Measurements from ENCODE around the gene TNKS1BP1. TPM values are rescaled to one million over a fixed set of nuclear protein-coding genes. Genes with fewer than 3 reads are reported as not detected.

Gene TNKS1BP1
- total and polyA plus RNA-seq, 2 of the 8 experiments (the other 6 are each of a cell fraction or from before 2014, with no cell fraction given): 50.0 to 122 TPM

GRCh38 chr11:57358991-57359390 is 34.2 kb upstream of the TNKS1BP1 start:
- H2BK20ac ChIP-seq (ENCODE audit: low read length): no peak overlapping the region
- no peak for TF ChIP-seq CBX8 (IDR thresholded peaks at IDR 0.05; ENCODE audit: borderline replicate concordance, low read depth, low read length)
- no peak for TF ChIP-seq MAX (IDR thresholded peaks at IDR 0.05)
- TF ChIP-seq NANOG (IDR thresholded peaks at IDR 0.05; ENCODE audit: insufficient read depth, low read depth, low read length, poor library complexity, severe bottlenecking): no peak
- no peak for TF ChIP-seq USF2 (IDR thresholded peaks at IDR 0.05; ENCODE audit: low read length)
- TF ChIP-seq RFX5 (IDR thresholded peaks at IDR 0.05; ENCODE audit: borderline replicate concordance, low read depth, low read length): no peak
- no peak for TF ChIP-seq CTBP2 (IDR thresholded peaks at IDR 0.05; ENCODE audit: borderline replicate concordance, insufficient read depth, insufficient read length, low read length)
- TF ChIP-seq EP300 (IDR thresholded peaks at IDR 0.05; ENCODE audit: borderline replicate concordance in 1 of 2, low read depth in 2 of 2, low read length in 2 of 2): no peak
- TF ChIP-seq EZH2 (IDR thresholded peaks at IDR 0.05; ENCODE audit: low read depth, low read length, severe bottlenecking): no peak
- TF ChIP-seq NRF1 (IDR thresholded peaks at IDR 0.05; ENCODE audit: low read depth, low read length): no peak
- TF ChIP-seq RAD21 (IDR thresholded peaks at IDR 0.05 in 1 of 2, conservative IDR thresholded peaks at IDR 0.05 in 1 of 2; ENCODE audit: low read depth in 2 of 2, low read length in 2 of 2): no peak
- TF ChIP-seq EGR1 (IDR thresholded peaks at IDR 0.05; ENCODE audit: borderline replicate concordance, low read depth, low read length): no peak

More at GRCh38 chr11:57358991-57359390, 34.2 kb upstream of the TNKS1BP1 start:
- no peaks in the 10 kb centered on the region for H3K79me1 ChIP-seq (ENCODE audit: low read depth, low read length)
- no peak overlapping the region for H3K56ac ChIP-seq (replicated peaks; ENCODE audit: insufficient read length, low read depth, low read length)
- H3K4ac ChIP-seq (replicated peaks; ENCODE audit: insufficient read length, low read depth, low read length): no peak overlapping the region
- H4K91ac ChIP-seq (replicated peaks; ENCODE audit: insufficient read length, low read length): no peak overlapping the region
- H2BK12ac ChIP-seq (ENCODE audit: low read depth, low read length): no peak overlapping the region
- no peak overlapping the region for H3K4me2 ChIP-seq (ENCODE audit: insufficient read depth in 1 of 2, low read depth in 2 of 2, low read length in 2 of 2)
- H3K79me2 ChIP-seq (ENCODE audit: control insufficient read depth in 1 of 2, insufficient read depth in 2 of 2, low read length in 2 of 2): no peaks in the 10 kb centered on the region
- no peak overlapping the region for H4K8ac ChIP-seq (ENCODE audit: extremely low read depth, insufficient read depth, low read length)
- no peaks in the 10 kb centered on the region for H3K9me3 ChIP-seq (ENCODE audit: insufficient read depth in 2 of 2, low read depth in 1 of 2, low read length in 1 of 2)
- H3K18ac ChIP-seq (ENCODE audit: extremely low read depth, low read length): no peak overlapping the region
- DNase-seq (ENCODE audit: low read depth in 1 of 2, low spot score in 2 of 2) (no peak), FAIRE-seq (no peak)
- no peak overlapping the region for H3K9ac ChIP-seq (replicated peaks in 1 of 4; ENCODE audit: extremely low read depth in 1 of 4, low read depth in 3 of 4, low read length in 3 of 4)
- no peak overlapping the region for H2BK15ac ChIP-seq (ENCODE audit: low read length)
- peaks cover 0 to 6% (median 1%) of the 10 kb centered on the region in 4 experiments; a peak in 3 of 7 replicates for H3K4me1 ChIP-seq (replicated peaks in 1 of 4; ENCODE audit: control insufficient read depth in 3 of 4, insufficient read depth in 4 of 4, low read length in 3 of 4)
- no peak overlapping the region for H3K14ac ChIP-seq (ENCODE audit: insufficient read length)
- no peaks in the 10 kb centered on the region; a peak in 1 of 7 replicates for H3K27me3 ChIP-seq (replicated peaks in 1 of 4; ENCODE audit: control insufficient read depth in 3 of 4, extremely low read depth in 1 of 4, insufficient read depth in 3 of 4, low read length in 3 of 4)
- no peak overlapping the region for H2BK120ac ChIP-seq (replicated peaks; ENCODE audit: low read depth, low read length)
- H3K23ac ChIP-seq (ENCODE audit: insufficient read length): no peak overlapping the region
- no peaks in the 10 kb centered on the region; the same call in 1 of the 2 replicates for H3K23me2 ChIP-seq (ENCODE audit: low read depth, low read length)
- H2BK5ac ChIP-seq (ENCODE audit: low read depth, low read length): 0 out of 2 replicates have a peak overlapping the region, but pooled peaks have one; percentile 24
- no peak overlapping the region for H2AFZ ChIP-seq (ENCODE audit: low read length)
- no peak overlapping the region for H3K4me3 ChIP-seq (ENCODE audit: extremely low read depth in 1 of 4, insufficient read depth in 2 of 4, low read depth in 3 of 4, low read length in 4 of 4)
- H3K36me3 ChIP-seq (ENCODE audit: control insufficient read depth in 2 of 4, insufficient read depth in 4 of 4, low read length in 3 of 4): no peaks in the 10 kb centered on the region
- ChIA-PET CTCF (ENCODE audit: partially characterized antibody) (interaction anchor here (0.5 to 4.9 kb wide), 10 partner anchors 8 to 167 kb away, joined by 3 to 24 read pairs (median 6); no protein-coding TSS in a partner anchor), POLR2A (ENCODE audit: partially characterized antibody) (interaction anchor here (1.6 kb wide), 1 partner anchor 47 kb away, joined by 5 read pairs; no protein-coding TSS in a partner anchor)
- 83% methylated on average over 8 of the region's 9 CpGs; no CpG with 5 or more reads in 1 of the 2 experiments for WGBS, 2 experiments (ENCODE audit: extremely low coverage in 1 of 2, insufficient coverage in 1 of 2, insufficient read length in 1 of 2, insufficient replicate concordance in 2 of 2, low coverage in 1 of 2, low lambda C conversion rate in 2 of 2, missing lambda C conversion rate in 1 of 2)
- H4K5ac ChIP-seq (ENCODE audit: insufficient read length, low read depth, low read length): no peak overlapping the region
- H2AK5ac ChIP-seq (ENCODE audit: low read depth, low read length): no peak overlapping the region
- no peak overlapping the region for H3K27ac ChIP-seq (ENCODE audit: low read depth, low read length)
- no peaks in the 10 kb centered on the region for H4K20me1 ChIP-seq (replicated peaks in 1 of 2; ENCODE audit: control insufficient read depth in 1 of 2, insufficient read depth in 2 of 2, low read length in 2 of 2)
